DOHH2 (cell line): ENCODE data around the gene NABP1.

Source experiments
- CTCF ChIP-seq: fragments of 200-600 bp; sonication (generic); IDR thresholded peaks from one replicate; pipeline ENCODE4 v1.5.1; 2014; ENCODE audit warnings: antibody characterized with exemption, mild to moderate bottlenecking, low read depth, low read length; ENCODE audit not compliant: poor library complexity, severe bottlenecking
- EZH2phosphoT487 ChIP-seq: fragments of 200-600 bp; sonication (generic); IDR thresholded peaks from 2 replicates; pipeline ENCODE4 v1.6.1; 2017; ENCODE audit warnings: borderline replicate concordance, mild to moderate bottlenecking, antibody characterized with exemption, low read length, moderate library complexity, mixed read lengths

DNA sequence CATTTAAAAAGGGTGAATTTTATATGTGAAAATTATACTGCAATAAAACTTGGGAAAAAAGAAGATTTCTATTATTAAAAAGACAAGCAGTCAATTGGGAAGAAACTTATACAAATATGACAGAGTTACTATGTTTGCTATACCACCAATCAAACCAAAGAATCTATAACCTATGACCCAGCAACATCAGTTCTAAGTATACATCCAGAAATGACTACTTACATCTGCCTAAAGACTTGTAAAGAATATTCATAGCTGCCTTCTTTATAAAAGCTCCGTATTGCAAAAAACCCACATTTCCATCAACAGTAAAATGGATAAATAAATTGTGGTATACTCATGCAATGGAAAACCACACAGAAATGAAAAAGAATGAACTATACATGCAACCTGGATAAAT, 32.9 kb upstream of the NABP1 start:
- TF ChIP-seq CTCF (no peak), EZH2phosphoT487 (no peak)
